Measurements from ENCODE around the gene CORT. TPM values are rescaled to one million over a fixed set of nuclear protein-coding genes. Genes with fewer than 3 reads are reported as not detected.

The CORT gene
- total and polyA plus RNA-seq, 2 donors (not counting 1 experiment from before 2014, with no cell fraction given): 0.52 TPM; not detected in 1

DNA sequence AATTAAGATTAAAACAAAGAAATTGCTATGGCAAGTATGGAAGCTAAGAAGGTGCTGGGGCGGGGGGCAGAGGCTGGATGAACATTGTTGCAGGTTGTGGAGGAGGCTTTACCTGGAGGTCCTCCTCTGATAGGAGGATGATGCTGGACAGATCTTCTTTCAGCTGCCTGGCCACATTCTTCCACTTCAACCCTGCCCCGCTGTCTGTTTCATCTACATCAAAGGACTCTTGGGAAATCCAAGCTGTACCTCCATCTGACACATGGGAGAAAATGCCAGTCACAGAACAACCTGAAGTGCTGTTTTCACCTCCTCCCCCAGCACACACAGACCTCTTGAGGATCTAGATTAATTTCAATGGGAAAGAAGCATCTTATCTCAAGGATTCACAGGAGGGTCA, 17.2 kb downstream of the CORT start:
- Histone ChIP-seq H3K4me3 (ENCODE audit: control extremely low read depth in 1 of 5, extremely low read depth in 1 of 5, insufficient read depth in 1 of 5, low read depth in 2 of 5, low read length in 4 of 5) (no peak overlapping the region), H3K27ac (ENCODE audit: low read length in 2 of 2) (no peak overlapping the region), H3K36me3 (replicated peaks in 1 of 2; ENCODE audit: control extremely low read depth in 1 of 2, control insufficient read depth in 1 of 2, extremely low read depth in 1 of 2, insufficient read depth in 2 of 2, low read length in 1 of 2) (peaks cover 3 to 41% of the 10 kb centered on the region in 2 experiments), H4K20me1 (ENCODE audit: control insufficient read depth, insufficient read depth, low read length, poor library complexity, severe bottlenecking) (no peaks in the 10 kb centered on the region), H3K4me2 (replicated peaks; ENCODE audit: low read depth, low read length, poor library complexity, severe bottlenecking) (no peak overlapping the region), H3K27me3 (replicated peaks in 1 of 4; ENCODE audit: control extremely low read depth in 1 of 4, control insufficient read depth in 3 of 4, insufficient read depth in 4 of 4, low read length in 3 of 4) (no peaks in the 10 kb centered on the region), H3K4me1 (ENCODE audit: control insufficient read depth in 2 of 2, insufficient read depth in 2 of 2, low read length in 2 of 2) (peaks cover 10% of the 10 kb centered on the region in 2 donors), H3K79me2 (ENCODE audit: control insufficient read depth, insufficient read depth, low read length) (peaks cover 9% of the 10 kb centered on the region), H3K9ac (ENCODE audit: low read length) (no peak overlapping the region), H3K9me3 (ENCODE audit: control extremely low read depth in 1 of 3, control insufficient read depth in 2 of 3, insufficient read depth in 1 of 3, low read length in 2 of 3) (no peaks in the 10 kb centered on the region), H2AFZ (ENCODE audit: insufficient read depth, low read depth, low read length, poor library complexity, severe bottlenecking) (no peak overlapping the region)
- intact Hi-C loops (cut with micrococcal nuclease): no loop called here
- POLR2A ChIA-PET: no interaction called here
- CTCF ChIA-PET: interaction anchor here (0.6 to 1.5 kb wide), 4 partner anchors 28 to 570 kb away, joined by 3 to 6 read pairs (median 4); partner anchors contain the start of gene CENPS
- Mint-ChIP-seq H3K27me3 (no peaks in the 10 kb centered on the region), H3K27ac (no peak overlapping the region), H3K9me3 (ENCODE audit: insufficient read depth) (no peaks in the 10 kb centered on the region), H3K4me1 (peaks cover 10% of the 10 kb centered on the region), H3K4me3 (no peak overlapping the region)
- no peak for ATAC-seq (ENCODE audit: low read depth)
- DNase-seq: no peak
- 100% methylated on average over 1 of the region's 2 CpGs for WGBS (ENCODE audit: insufficient coverage)
- TF ChIP-seq, protein P1, sequence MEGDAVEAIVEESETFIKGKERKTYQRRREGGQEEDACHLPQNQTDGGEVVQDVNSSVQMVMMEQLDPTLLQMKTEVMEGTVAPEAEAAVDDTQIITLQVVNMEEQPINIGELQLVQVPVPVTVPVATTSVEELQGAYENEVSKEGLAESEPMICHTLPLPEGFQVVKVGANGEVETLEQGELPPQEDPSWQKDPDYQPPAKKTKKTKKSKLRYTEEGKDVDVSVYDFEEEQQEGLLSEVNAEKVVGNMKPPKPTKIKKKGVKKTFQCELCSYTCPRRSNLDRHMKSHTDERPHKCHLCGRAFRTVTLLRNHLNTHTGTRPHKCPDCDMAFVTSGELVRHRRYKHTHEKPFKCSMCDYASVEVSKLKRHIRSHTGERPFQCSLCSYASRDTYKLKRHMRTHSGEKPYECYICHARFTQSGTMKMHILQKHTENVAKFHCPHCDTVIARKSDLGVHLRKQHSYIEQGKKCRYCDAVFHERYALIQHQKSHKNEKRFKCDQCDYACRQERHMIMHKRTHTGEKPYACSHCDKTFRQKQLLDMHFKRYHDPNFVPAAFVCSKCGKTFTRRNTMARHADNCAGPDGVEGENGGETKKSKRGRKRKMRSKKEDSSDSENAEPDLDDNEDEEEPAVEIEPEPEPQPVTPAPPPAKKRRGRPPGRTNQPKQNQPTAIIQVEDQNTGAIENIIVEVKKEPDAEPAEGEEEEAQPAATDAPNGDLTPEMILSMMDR (IDR thresholded peaks at IDR 0.05): no peak
- TF ChIP-seq EZH2 (IDR thresholded peaks at IDR 0.05; ENCODE audit: borderline replicate concordance, insufficient read depth, low read depth, low read length, poor library complexity, severe bottlenecking): no peak

DNA sequence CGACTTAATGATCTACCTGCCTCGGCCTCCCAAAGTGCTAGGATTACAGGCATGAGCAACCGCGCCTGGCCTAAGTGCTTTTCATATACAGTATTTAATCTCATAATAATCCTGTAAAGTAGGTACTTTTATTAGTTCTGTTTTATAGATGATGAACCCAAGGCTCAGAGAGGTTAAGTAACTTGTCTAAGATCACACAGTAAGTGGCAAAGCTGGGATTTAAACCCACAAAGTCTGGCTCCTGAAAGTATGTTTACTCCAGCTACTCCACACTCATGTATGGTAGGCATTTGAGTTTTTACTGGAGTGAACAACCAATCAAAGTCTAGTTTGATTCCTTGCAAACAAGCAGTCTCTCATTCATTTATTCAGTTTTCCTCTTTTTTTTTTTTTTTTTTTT, 20.2 kb downstream of the CORT start:
- Histone ChIP-seq H3K4me3 (ENCODE audit: control extremely low read depth in 1 of 5, extremely low read depth in 1 of 5, insufficient read depth in 1 of 5, low read depth in 2 of 5, low read length in 4 of 5) (no peak overlapping the region), H3K79me2 (ENCODE audit: control insufficient read depth, insufficient read depth, low read length) (peaks cover 16% of the 10 kb centered on the region), H3K27me3 (replicated peaks in 1 of 4; ENCODE audit: control extremely low read depth in 1 of 4, control insufficient read depth in 3 of 4, insufficient read depth in 4 of 4, low read length in 3 of 4) (no peaks in the 10 kb centered on the region), H3K9me3 (ENCODE audit: control extremely low read depth in 1 of 3, control insufficient read depth in 2 of 3, insufficient read depth in 1 of 3, low read length in 2 of 3) (peaks cover 0 to 7% (median 0%) of the 10 kb centered on the region in 3 donors), H3K36me3 (replicated peaks in 1 of 2; ENCODE audit: control extremely low read depth in 1 of 2, control insufficient read depth in 1 of 2, extremely low read depth in 1 of 2, insufficient read depth in 2 of 2, low read length in 1 of 2) (peaks cover 3 to 20% of the 10 kb centered on the region in 2 experiments), H3K4me2 (replicated peaks; ENCODE audit: low read depth, low read length, poor library complexity, severe bottlenecking) (no peak overlapping the region), H3K9ac (ENCODE audit: low read length) (no peak overlapping the region), H4K20me1 (ENCODE audit: control insufficient read depth, insufficient read depth, low read length, poor library complexity, severe bottlenecking) (no peaks in the 10 kb centered on the region), H3K27ac (ENCODE audit: low read length in 2 of 2) (no peak overlapping the region), H3K4me1 (ENCODE audit: control insufficient read depth in 2 of 2, insufficient read depth in 2 of 2, low read length in 2 of 2) (peaks cover 24 to 31% of the 10 kb centered on the region in 2 donors), H2AFZ (ENCODE audit: insufficient read depth, low read depth, low read length, poor library complexity, severe bottlenecking) (no peak overlapping the region)
- intact Hi-C loops (cut with micrococcal nuclease): loop anchor here (5.0 to 10.0 kb wide), 3 partner anchors 528 to 1335 kb away; partner anchors contain the start of genes CLCN6, LZIC, MTHFR and NMNAT1
- WGBS (ENCODE audit: insufficient coverage): 100% methylated on average over 1 of the region's 4 CpGs
- TF ChIP-seq, protein P1 (IDR thresholded peaks at IDR 0.05): no peak
- no peak for TF ChIP-seq EZH2 (IDR thresholded peaks at IDR 0.05; ENCODE audit: borderline replicate concordance, insufficient read depth, low read depth, low read length, poor library complexity, severe bottlenecking)
- Mint-ChIP-seq H3K9me3 (ENCODE audit: insufficient read depth) (no peaks in the 10 kb centered on the region), H3K27ac (no peak overlapping the region), H3K4me1 (peaks cover 30% of the 10 kb centered on the region), H3K4me3 (no peak overlapping the region), H3K27me3 (no peaks in the 10 kb centered on the region)
- ATAC-seq (ENCODE audit: low read depth): no peak
- no peak for DNase-seq
- CTCF ChIA-PET: interaction anchor here (1.3 to 3.4 kb wide), 2 partner anchors 23 to 25 kb away, joined by 3 to 14 read pairs; no protein-coding TSS in a partner anchor
- POLR2A ChIA-PET: no interaction called here

Data from B cell (primary cell).